Stimulated activated CD8-positive, alpha-beta memory T cell treated with anti-CD3 and anti-CD28 coated beads, Interleukin-15, amount 100 ng/mL, for 1 hour (primary cell): ENCODE results near the gene EGLN3.

ENCODE experiments used
- DNase-seq: peaks from one replicate; pipeline ENCODE4 v3.0.0-alpha.2; 2020; ENCODE audit warnings: low read depth

EGLN3 gene

GRCh38 chr14:33962016-33962415 is 11.1 kb upstream of the EGLN3 start:
- DNase-seq: no peak

- DNase-seq: no peak
These were observed 8.8 kb upstream of the EGLN3 start for GRCh38 chr14:33959692-33960151.

- no peak for DNase-seq
These were observed 7.8 kb upstream of the EGLN3 start for GRCh38 chr14:33958605-33959226.

GRCh38 chr14:33957993-33958392 is 7.1 kb upstream of the EGLN3 start:
- DNase-seq: no peak

GRCh38 chr14:33957299-33957698 is 6.4 kb upstream of the EGLN3 start:
- no peak for DNase-seq

DNA sequence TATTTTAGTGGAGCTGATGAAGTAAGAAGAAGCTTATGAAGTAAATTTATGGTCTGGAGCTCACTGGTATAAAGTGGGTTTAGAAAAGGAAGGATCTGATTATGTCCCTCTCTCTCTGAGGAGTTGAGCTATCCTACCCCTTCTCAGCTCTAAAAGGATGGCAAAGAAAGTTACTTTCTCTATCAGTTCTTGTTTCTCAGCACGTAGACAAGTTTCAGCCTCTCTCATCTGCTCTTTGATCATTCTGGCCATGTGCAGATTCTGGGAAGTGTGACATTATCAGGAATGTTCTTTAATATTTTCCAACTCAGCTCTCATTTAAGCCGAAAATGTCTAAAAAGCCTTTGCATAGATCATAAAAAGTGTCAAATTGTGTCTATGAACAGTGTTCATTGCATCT is 5.8 kb upstream of the EGLN3 start:
- DNase-seq: no peak

- no peak for DNase-seq
These were observed 3.2 kb upstream of the EGLN3 start for GRCh38 chr14:33954016-33954598.

GRCh38 chr14:33952541-33952940 is 1.7 kb upstream of the EGLN3 start:
- no peak for DNase-seq

DNA sequence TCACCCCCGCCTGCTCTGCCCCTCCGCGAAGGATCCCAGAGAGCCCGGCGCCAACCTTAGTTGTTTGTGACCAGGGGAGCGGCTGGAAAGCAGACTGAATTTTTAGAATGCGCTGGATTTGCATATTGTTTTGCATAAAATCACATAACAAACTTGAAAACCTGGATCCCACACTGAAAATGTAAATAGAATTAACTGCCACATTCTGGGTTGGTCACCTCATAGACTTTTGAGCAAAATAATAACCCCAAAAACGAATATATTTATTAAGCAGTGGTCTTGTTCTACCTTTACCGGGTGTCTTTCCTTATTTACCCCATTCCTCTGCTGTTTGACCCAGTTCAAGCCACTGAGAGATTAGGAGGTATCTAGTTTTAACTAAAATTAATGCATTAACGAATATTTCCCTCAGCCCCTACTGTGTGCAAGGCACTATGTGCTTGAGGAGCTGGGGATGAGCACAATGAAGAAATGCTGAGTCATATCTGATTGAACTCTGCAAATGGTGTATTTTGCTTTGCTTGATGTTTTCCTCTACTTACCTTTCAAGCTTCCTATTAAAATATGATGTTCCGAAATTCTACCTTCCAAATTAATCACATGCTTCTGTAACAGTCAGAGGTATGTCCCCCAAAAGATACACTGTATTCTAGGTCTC is 438 bp upstream of the EGLN3 start:
- no peak for DNase-seq

DNA sequence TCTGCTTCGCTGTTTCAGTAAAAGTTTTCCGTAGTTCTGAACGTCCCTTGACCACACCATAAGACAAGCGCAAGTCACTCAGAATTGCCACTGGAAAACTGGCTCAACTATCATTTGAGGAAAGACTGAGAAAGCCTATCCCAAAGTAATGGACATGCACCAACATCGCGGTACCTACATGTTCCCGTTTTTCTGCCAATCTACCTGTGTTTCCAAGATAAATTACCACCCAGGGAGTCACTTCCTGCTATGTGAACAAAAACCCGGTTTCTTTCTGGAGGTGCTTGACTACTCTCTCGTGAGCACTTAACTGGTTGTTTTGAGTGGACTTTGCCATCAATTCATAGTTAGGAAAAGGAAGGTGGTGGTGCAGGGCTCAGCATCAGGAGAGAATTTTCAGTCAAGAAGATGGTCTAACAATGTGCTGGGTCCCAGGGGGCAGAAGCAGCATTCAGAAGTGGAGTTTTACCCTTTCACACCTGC is 1.4 kb downstream of the EGLN3 start:
- DNase-seq: no peak

DNA sequence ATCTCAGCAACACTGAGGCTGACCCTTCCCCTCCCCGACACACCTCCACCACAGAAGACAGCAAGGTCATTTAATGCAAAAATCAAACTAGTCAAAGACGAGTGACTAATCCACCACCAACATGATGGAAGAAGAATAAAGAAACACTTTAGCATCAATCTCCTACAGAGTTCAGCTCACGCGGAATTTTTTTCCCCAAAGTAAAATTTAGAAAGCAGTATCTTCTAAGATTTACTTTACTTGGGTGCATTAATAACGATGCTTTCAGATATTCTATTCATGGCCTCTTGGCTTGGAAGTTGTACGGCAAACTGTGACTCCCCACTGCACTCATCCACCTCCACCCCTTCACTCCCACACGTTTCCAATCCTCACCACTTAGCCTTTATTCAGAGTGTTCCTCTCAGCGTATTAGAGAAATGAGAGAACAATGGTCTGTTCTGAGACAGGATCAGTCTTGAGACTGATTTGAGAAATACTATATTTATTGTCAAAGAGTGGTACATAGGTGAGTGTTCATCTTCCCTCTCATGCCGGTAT is 1.9 kb downstream of the EGLN3 start:
- no peak for DNase-seq

DNA sequence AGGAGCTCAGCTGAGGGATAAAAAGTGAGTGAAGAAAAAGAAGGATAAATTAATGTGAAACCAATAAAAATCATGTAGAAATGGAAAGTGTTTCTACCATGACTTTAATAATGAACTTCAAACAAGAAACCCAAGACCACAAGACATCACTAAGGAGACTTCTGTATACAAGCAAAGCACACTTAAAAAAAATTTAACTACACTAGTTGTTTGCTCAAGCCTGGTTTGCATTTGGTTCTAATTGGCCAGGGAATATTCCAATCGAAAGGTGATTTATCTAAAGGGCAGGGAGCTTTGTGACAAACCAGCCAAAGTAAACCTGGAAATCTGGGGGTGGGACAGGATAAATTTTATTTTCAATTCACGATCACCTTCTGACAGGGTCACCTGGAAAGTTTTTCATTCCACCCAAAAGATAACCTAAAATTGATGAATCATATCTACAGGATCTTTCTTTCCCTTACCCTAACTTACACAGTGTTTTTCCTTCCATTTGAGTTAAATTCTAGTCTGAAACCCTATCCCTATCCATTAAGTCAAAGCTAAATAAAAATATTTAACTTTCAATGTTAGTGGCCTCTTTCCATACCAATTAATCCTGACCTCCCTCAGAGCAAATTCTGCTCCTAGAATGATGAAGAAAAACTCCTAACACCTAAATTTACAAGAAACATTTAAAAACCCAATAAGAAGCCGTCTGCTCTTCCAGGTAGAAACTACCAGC is 2.6 kb downstream of the EGLN3 start:
- no peak for DNase-seq

GRCh38 chr14:33946679-33947476 is 4.0 kb downstream of the EGLN3 start:
- DNase-seq: no peak

- no peak for DNase-seq
These were observed 5.4 kb downstream of the EGLN3 start for GRCh38 chr14:33945210-33946088.

GRCh38 chr14:33943096-33943883 is 7.6 kb downstream of the EGLN3 start:
- no peak for DNase-seq

- no peak for DNase-seq
These were observed 9.2 kb downstream of the EGLN3 start for GRCh38 chr14:33941718-33942117.

GRCh38 chr14:33940561-33941011 is 10.3 kb downstream of the EGLN3 start:
- no peak for DNase-seq

- no peak for DNase-seq
These were observed 12.5 kb downstream of the EGLN3 start for GRCh38 chr14:33938131-33938949.

GRCh38 chr14:33936391-33936790 is 14.5 kb downstream of the EGLN3 start:
- DNase-seq: no peak
